CD4-positive, alpha-beta T cell treated with Interleukin-12 subunit alpha and Interleukin-12 subunit beta, for 1 hour (primary cell): Measurements from ENCODE around the gene RSPO4.
"Not testable (repeated sequence)": the region's sequence is repeated elsewhere in the genome, so short reads cannot be mapped to it uniquely, and the experiment has no call there.

Experiments
- DNase-seq: peaks from one replicate; pipeline ENCODE4 v3.0.0-alpha.2; 2020

RSPO4 gene

DNA sequence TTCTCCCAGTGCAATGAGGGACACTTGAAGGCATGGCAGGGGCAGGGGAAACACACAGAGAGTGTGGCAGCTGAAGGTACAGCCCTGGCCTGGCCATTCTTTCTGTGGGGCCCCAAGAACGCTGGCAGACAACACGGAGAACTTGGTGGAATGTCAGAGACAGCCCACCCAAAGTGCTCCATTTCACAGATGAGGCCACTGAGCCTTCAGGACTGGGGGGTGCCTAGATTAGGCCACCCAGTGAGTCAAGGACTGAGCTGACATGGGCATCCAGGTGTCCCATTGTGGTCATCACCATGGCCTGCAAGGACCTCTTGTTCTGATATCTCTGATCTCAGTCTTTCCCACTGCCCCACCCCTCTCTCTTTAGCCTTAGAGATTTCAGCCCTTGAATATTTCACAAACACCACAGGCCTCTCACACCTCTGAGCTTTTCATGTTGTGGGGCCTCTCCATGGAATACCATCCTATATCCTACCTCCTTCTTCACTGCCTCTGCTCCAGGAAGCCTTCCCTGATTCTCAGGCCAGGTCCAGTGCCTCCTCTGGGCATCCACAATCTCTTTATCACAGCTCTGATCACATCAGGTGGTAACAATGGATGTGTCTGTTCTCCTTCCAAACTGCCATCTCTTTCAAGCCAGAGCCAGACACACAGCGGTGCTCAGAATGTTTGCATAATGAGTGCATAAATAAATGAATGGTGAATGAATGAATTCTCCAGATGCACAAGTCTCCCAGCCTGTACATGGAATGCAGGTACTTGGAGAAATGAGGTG lies 2.0 kb upstream of the RSPO4 start:
- DNase-seq = no peak

DNA sequence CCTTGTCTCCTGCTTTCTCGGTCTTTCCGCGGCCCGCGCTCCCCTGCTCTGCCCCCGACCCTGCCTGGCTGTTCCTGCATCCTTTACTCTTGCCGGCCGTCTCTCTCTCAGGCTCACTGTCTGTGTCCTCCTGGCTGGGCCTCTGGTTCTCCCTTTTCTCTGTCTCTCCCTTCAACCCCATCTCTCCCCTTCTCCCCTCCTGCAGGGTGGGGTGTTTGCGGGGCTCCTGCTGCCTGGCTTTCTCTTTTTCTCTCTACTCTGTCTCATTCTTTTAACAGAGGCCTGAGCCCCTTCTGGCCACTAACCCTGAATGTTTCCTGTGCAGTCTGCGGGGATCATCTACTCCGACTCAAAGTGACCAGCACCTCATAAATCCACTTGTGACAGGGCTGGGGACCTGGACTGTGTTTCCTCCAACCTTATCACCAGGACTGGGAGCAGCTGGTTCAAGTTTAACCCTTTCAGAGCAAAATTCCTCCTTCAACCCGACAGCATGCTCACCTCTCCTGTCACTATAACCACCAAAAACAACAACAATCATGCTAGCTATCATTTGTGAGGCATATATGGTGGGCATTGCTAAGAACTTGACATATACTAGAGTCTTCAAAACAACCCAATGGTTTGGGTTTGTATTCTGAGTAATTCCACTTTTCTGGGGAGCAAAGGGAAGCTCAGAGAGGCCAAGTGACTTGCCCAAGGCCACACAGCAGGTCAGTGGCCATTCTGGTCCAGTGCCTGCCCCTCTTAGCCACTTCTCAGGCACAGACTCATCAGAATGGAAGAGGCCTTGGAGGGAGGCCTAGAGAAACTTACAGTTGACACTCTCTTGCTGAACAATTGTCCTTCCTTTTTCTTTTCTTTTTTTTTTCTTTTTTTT lies 811 bp upstream of the RSPO4 start:
- no peak for DNase-seq

DNA sequence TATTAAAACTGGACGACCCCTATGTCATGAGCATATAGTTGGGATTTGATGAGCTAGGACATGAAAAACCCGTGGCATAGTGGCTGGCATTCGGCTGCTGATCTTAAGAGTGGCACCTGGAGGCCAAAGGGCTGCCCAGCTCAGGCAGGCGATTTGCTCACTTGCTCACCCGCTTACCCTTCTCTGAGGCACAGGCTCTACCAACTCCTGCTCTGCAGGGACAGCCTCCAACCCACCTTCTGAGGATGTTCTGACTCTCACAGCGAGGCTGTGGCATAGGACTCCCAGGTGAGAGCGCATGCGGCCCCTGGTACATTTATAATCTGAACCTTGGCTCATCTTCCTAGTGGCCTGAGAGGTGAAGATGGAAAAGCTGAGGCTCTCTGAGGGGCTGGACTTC lies 995 bp downstream of the RSPO4 start:
- no peak for DNase-seq

DNA sequence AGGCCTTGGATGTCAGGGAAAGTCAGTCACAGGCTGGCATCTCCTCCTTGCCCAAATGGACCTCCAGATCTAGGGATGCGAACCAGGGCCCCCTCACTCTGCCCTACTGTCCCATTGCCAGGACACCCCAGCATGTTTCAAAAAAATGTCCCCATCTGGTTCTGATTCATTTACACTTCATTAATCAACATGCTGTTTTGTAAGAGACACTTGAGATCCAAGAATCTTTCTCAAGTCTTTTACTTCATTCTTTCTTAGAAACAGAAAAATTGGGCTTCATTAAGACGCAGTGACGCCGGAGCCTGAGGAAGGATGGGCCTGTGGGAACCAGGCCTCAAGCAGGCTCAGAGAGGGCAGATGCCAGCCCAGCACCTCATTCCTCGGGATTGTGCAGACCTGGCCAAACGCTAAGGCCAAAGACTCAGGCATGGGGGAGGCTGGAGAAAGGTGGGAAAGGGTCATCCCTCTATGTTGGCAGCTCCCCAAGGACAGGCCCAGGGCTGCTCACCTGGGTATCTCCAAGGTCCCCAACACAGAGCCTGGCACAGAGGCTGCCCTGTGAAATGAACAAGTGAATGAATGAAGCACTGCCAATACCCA lies 3.8 kb downstream of the RSPO4 start:
- DNase-seq = no peak

DNA sequence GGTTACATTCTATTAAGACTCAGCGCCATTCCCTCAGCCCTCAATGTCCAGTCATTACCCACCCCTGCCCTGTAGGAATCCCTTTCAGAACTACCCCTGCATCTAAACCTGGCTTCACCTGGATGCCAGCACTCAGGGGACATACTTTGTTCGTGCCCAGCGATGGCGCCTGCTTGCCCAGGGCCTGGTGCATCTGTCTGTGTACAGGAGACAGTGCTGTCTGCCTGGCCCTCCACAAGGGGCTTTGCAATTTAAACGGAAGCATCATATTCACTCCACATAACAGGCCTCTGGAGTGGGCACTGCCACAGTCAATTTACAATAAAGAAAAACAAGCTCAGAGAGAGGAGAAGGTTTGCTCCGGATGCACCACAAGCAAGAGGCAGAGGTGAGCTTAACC lies 4.6 kb downstream of the RSPO4 start:
- DNase-seq = no peak

DNA sequence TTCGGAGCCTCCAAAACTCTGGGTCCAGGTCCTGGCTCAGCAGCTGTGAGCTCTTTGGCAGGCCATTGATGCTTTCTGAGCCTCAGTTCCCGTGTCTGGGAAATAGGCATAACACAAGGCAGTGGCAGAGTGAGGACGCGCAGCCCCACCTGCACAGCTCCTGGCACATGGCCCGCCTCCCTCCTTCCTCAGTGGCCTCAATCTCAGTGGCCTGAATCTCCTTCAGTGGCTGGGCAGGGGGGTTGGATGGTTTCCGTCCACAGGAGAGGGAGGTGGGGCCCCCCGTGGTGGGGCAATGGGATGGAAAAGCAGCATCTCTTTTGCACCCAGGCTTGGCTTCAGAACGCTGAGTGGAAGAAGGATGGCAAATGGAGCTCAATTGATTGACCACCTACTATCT lies 5.1 kb downstream of the RSPO4 start:
- DNase-seq = no peak

DNA sequence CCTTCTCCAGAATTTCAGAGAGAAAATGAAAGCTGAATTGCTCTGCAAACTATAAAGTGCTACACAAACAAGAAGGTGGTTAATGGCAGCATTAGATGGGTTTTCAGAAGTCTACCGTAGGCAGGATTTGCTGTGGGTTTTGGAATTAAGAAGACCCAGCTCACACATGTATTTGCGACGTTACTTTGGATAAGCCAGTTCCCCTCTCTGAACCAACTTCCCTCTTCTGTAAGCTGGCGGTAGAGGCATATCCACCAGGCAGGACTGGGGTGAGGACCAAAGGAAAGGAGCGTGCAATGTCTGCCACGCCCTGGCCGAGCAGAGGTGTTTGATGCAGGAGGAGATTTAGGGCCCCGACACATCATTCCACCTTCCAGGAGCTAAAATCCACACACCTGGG lies 6.9 kb downstream of the RSPO4 start:
- DNase-seq = no peak

DNA sequence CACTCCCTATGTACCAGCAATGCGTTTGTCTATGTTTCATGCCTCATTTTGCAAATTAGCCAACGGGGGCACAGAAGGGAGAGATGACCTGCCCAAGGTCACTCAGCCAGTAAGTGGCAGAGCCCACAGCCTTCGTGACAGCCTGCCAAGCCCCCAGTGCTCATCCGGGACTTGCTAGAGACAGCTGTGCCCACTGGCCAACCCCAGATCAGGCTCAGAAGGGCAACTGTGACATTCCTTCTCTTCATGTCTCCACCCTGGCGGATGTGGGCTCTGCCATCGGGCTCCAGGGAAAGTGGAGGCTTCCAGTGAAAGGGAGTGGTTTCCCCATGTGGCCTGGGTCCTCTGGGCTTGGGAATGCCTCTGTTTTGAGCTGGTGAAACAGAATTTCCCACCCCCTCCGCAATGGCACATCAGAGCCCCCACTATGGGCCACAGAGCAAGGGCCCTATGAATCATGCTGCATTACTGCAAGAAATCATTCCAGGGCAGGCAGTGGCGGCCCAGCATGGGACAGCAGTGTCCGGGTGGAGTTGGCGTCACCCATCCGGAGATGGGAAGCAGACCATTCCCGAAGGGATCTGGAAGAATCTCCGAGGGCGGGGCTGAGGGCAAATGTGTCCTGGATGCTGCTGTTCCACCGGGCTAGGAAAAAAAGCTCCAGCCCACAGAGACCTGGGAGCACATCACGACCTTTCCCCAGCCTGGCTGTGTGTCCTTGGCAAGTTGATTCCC lies 9.1 kb downstream of the RSPO4 start:
- no peak for DNase-seq

DNA sequence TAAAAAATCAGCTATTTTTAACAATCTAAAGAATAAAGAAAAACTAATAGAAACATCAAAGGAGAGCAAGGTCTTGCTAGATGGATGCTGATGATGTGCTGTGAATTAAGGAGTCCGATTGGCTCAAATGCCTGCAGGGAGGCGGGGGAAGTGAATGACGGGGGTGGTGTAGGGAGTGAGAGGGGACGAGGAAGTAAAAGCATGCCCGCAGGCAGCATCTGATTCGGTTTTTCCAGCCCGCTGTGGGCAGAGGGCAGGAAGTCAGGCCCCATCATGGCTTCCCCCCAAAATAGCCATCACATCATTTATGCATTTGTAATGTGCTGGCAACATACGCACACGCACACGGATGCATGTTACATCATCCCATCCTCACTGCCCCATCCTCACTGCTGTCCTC lies 10.3 kb downstream of the RSPO4 start:
- DNase-seq = no peak

DNA sequence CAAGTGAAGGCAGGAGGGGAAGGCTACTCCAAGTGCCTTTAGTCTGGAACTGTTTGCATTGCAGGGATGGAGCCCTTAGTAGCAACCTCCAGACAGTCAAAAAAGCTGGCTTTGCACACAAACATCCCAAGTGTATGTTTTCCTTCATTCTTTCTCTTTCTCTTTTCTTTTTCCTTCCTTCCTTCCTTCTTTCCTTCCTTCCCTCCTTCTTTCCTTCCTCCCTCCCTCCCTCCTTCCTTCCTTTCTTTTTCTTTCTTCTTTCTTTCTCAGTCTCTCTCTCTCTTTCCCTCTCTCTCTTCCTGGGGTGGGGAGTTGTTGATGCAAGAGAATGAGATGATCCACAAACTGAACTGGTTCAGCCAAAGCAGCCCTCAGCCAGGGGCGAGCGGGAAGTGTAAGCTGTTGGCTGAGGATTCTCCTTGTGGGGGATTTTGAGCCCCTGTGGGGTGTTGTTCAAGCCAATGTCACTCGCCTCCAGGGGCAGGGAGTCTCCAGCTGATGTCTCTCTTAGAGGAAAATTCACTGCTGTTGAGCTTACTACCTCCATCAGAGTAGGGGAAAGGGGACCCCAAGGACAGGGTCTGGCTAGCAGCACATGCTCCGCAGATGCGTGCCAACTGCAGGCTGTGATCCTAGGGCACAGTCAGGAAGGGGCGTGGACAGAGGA lies 11.7 kb downstream of the RSPO4 start:
- no peak for DNase-seq

DNA sequence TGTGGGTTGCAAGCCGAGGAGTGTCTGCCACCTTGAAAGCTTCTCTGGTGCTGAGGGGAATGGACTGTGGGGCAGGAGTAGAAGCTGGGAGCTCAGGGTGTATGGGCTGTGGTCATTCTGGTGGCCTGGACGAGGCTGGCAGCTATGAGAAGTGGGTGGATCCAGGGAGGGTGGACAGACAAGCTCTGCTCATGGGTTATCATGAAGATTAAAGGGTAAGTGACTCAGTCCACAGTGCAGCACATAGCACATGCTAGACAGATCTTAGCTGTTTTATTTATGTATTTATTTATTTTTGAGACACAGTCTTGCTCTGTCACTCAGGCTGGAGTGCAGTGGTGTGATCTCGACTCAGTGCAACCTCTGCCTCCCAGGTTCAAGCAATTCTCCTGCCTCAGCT lies 13.8 kb downstream of the RSPO4 start:
- DNase-seq = no peak

DNA sequence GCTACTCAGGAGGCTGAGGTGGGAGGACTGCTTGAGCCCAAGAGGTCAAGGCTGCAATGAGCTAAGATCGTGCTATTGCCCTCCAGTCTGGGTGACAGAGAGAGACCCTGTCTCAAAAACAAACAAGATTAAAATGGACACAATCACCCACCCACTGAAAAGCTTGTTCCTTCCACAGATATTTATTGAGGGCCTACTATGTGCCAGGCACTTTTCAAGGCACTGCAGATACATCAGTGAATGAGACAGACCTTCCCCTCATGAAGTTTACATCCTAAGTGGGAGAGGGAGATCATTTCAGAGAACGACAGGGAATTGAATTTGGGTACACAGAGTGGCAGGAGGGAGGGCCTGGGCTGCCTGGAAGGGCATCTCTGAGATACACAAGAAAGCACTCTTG lies 14.4 kb downstream of the RSPO4 start:
- DNase-seq = no peak

DNA sequence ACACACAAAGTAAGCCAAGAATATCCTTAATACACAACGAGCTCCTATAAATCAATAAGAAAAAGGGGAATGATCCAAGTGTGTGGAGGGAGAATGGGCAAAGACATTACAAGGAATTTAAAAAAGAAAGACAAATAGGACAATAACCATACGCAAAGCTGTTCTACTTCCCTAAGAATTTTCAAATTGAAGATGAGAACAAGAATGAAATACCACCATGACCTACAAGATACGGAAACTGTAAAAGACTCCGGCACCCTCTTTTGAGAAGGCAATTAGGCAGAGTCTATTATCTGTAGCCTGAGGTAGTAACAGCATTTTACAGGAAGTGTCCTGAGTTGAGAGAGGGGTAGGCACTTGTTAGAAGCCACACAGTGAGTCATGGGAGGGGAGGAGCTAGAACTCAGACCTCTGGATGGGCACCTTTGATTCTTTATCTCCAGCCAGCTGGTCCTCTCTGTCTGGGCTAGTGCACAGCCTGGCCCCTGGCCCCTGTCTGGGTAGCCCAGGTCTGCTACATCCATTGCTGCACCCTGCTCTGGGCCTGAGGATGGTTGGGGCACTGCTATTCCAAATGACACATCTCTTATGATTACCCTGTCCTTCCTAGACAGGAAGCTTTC lies 15.3 kb downstream of the RSPO4 start:
- DNase-seq = no peak

DNA sequence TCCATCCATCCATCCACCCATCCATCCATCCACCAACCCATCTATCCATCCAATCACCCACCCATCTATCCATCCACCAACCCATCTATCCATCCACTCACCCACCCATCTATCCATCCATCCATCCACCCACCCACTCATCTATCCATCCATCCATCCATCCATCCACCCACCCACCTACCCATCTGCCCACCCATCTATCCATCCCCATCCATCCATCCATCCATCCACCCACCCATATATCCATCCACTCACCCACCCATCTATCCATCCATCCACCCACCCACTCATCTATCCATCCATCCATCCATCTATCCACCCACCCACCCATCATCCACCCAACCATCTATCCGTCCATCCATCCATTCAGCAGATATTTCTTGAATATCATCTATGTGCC lies 17.1 kb downstream of the RSPO4 start:
- DNase-seq = not testable (repeated sequence)

DNA sequence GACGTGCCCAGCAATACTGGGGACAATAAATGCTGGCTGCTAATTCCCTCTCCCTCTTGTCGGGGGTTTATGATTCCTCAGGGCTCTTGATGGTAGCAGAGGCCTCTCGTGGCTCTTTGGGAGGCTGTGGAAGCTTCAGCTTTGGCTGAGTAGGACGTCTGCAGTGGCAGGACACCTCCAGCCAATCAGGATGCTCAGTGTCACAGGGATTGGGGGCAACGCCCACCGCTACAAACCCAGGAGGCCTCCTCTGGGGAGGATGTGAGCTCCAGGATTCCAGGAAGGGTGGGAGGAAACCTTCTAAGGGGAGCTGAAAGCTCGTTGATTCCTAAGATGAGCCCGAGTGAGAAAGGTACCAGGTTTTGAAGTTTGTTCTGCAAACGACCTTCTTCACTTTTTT lies 19.4 kb downstream of the RSPO4 start:
- DNase-seq = no peak

DNA sequence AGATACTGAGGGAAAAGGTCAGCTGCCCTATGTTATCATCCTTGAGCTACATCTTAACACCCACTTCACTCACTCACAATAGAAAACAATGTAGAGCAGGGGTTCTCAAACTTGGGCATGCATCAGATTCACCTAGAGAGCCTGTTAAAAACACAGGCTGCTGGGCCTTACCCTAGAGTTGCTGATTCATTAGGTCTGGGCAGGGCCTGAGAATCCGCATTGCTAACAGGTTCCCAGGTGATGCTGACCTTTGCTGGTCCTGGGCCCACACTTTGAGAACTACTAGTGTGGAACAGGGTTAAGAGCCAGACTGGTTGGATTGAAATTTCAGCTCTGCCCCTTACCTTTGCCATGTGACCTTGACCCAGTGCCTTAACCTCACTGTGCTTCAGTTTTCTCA lies 25.1 kb downstream of the RSPO4 start:
- DNase-seq = no peak

DNA sequence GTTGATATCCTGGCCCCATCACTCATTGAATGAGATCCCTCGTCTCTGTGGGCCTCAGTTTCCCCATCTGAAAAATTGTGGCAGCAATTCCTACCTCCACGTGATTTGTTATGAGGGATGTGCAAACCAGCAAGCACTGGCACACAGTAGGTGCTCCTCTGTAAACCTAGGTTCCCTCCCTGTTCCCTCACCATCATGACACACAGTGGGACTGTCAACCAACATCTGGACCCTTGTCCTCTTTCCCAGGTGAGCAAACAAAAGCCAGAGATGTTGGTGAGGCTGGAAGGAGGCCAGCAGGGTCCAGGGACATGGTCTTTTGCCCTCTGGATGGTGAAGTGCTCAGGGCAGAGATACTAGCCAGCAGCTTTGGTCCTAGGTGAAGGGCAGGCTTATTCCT lies 26.1 kb downstream of the RSPO4 start:
- DNase-seq = no peak

DNA sequence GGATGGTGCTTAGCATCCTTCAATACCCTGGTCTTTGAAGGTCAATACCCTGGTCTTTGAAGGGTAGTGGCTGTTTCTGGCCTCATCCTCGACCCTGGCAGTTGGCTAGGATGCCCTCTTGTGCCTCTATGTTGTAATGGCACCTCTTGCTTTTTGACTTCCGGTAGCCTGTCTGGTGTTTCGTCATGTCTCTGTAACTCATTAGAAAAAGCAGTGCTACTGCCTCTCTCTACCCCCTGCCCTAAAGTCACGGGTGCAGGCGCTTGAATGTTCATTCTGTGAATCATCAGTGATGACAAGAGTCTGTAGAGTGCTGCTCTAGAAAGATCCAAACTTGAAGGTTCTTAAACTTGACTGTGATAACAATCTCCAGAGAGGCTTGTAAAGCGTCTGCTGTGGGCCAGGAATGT lies 28.3 kb downstream of the RSPO4 start:
- peak; percentile 21 for DNase-seq

DNA sequence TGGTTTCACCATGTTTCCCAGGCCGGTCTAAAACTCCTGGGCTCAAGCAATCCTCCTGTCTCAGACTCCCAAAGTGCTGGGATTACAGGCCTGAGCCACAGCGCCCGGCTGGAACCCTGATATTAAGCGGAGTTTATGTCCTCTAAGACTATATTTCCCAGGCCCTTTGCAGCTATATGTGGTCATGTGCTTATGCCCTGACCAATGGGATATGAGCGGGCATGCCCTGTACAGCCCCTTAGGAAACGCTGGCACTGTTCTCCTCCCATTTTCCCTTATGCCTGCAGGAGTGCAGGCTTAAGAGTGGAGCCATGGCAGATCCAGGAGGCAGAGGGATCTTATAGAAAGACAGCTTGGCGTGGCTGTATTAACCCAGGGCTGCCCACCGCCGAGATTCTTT lies 29.9 kb downstream of the RSPO4 start:
- DNase-seq = no peak

DNA sequence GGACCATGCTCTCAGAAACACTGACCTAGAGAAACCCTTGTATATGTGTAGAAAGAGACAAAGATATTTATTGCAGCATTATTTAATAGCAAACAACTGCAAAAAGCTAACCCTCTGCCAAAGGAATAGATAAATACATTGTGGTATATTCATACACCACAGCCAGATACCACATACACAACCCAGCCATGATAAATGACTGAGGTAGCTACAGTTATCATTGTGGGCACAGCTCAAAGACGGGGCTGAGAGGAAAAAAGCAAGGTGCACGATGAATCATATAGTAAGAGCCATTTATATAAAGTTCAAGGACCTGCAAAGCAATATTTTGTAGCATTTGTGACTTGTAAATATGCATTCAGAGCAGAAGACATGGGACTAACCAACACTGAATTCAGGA lies 30.8 kb downstream of the RSPO4 start:
- no peak for DNase-seq

DNA sequence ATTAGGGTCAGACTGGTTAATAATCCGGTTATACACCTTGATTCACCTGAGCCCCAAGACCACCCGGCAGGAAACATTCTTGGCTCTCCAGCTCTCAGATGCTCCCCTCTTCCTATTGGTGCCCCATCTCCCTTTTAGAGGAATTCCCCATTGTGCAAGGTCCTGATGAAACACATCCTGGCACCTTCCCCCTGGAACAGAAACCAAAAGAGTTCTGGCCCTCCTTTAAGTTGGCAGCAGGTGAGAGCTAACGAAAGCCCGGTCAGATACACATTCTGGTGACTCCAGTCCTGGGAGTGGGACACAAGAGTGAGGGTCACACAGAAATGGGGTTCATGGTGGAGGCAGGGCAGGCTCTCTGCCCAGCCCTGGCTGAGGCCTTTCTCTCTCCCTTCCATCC lies 32.2 kb downstream of the RSPO4 start:
- no peak for DNase-seq
